NCI-H1105 (cell line): ENCODE measurements around the gene ZNF230.

Experiments
- DNase-seq: peaks from one replicate; lab custom pipeline; 2025; lab: John Stamatoyannopoulos, UW

Gene ZNF230

GRCh38 chr19:44042147-44042546 lies 39.4 kb downstream of the ZNF230 start:
- DNase-seq = no peak

GRCh38 chr19:44050740-44051649 lies 48.2 kb downstream of the ZNF230 start:
- DNase-seq = peak; percentile 62

GRCh38 chr19:44051650-44052402 lies 49.1 kb downstream of the ZNF230 start, which contains the start of gene ZNF223:
Gene ZNF223 (plus strand): TSS chr19:44052036. CDS start chr19:44055177, 3,141 bp downstream.
- peak; percentile 96 for DNase-seq

DNA sequence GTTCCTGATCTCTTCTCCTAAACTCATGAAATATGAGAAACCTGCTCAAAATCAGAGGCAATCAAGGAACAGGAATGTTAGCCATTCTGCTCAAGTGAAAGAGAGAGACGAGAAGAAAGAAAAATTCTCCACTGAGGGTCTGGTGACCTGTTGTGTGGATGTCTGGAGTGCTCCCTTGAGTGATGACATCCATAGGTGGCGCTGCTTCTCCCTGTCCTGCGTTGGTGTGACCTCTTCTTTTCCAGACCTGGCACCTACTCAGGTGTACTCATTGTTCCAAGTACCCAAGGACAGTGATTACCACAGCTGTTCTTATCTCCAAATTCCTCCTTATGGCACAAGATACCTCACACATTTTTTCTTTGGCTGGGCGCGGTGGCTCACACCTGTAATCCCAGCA lies 53.1 kb downstream of the ZNF230 start:
- no peak for DNase-seq

DNA sequence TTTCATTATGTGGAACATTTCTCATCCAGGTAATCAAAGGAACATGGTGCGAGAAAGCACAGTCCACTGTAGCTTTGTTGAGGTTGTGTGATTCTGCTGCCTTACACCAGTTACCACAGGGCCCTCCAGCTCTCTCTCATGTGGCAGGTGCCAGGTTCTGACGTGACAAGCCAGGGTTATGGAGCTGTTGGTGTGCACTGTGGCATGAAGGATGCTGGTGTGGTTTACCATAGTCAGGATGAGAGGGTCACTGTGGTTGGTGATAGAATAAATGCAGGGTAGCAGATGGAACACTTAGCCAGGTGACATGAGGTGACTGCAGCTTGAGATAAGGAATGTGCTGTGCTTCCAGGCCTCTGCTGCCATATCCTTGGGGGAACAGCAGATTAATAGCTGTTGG lies 56.5 kb downstream of the ZNF230 start:
- no peak for DNase-seq

DNA sequence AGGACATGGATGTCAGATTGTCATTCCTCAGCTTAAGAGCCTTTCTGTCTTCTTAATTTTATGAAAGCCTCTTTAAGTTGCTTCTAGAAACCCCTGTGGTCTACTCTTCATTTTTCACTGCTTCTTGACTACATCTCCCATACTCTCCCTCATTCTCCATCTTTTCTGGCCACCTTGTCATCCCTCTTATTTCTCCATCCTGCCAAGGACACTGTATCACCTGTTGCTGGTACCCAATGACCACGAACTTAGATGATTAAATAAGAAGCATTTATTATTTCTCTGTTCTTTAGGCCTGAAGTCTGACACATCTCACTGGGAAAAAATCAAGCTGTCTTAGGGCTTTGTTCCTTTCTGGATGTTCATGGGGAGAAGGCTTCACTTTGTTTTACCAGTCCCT lies 58.3 kb downstream of the ZNF230 start:
- no peak for DNase-seq
